K562 (cell line): ENCODE results near the gene INPP1. TPM values are rescaled to one million over a fixed set of nuclear protein-coding genes. Genes with fewer than 3 reads are reported as not detected.
A peak's percentile ranks its signal among the peaks of the same experiment; 100 is the strongest.

Experiments
- ATAC-seq: fragments of 200-7000 bp; cut with Tn5 transposase; 3 replicates; pipeline ENCODE4 v1.9.1; 2020; ENCODE audit warnings: moderate library complexity
- BruUV-seq: library from RNA; stranded (reverse); fragments of 400-500 nt; replicated peaks from 2 replicates; lab custom pipeline; 2021; lab: Mats Ljungman, UMichigan
- CTCF ChIA-PET: fragments of 300-600 bp; formaldehyde crosslinking; extraction: SDS; loops from one replicate; lab custom pipeline; 2021; ENCODE audit warnings: low intra/inter-chr PET ratio; lab: Yijun Ruan, JAX
- POLR2A ChIA-PET: fragments of 300-600, 350-650 bp; sonication (Branson Sonifier 250); formaldehyde crosslinking; extraction: SDS; loops from one replicate; lab custom pipeline; 2021; ENCODE audit warnings: antibody characterized with exemption, inconsistent platforms; lab: Yijun Ruan, JAX
- DNase-seq, 4 experiments: peaks; one replicate each; pipeline versions ENCODE4 v3.0.0 to v3.0.0-alpha.2; 2011 to 2018; ENCODE audit warnings: low spot score in 3 of 4, mixed read lengths in 3 of 4; ENCODE audit errors: extremely low read depth in 1 of 4
- FAIRE-seq: peaks from 2 replicates; lab custom pipeline; 2011; peaks lifted over from hg19 to GRCh38; lab: Jason Lieb, UNC
- H2AFZ ChIP-seq: 2 replicates; pipeline ENCODE4 v1.6.0; 2011; ENCODE audit warnings: low read depth, low read length, control low read depth, inconsistent platforms
- H3K27ac ChIP-seq: fragments of 200-600 bp; 3 replicates; pipeline ENCODE4 v1.8.0; 2011; ENCODE audit warnings: low read depth, mild to moderate bottlenecking, control low read depth, inconsistent platforms, low read length, moderate library complexity, mixed read lengths; ENCODE audit errors: extremely low read depth
- H3K27me3 ChIP-seq, 2 experiments: fragments of 300-600 bp in 1 of 2; 2 replicates in 1 of 2; 3 replicates in 1 of 2; pipeline versions ENCODE4 v1.6.0 to v1.8.0; 2011; ENCODE audit warnings: inconsistent platforms in 2 of 2, low read length in 2 of 2, mild to moderate bottlenecking in 1 of 2, mixed read lengths in 1 of 2, moderate library complexity in 1 of 2; ENCODE audit not compliant: control insufficient read depth in 2 of 2, insufficient read depth in 2 of 2
- H3K36me3 ChIP-seq: fragments of 300-600 bp; 3 replicates; pipeline ENCODE4 v1.8.0; 2011; ENCODE audit warnings: mild to moderate bottlenecking, low read length, inconsistent platforms; ENCODE audit not compliant: control insufficient read depth, insufficient read depth
- H3K4me1 ChIP-seq, 2 experiments: fragments of 200-600 bp in 1 of 2; replicated peaks in 1 of 2; 2 replicates in 1 of 2; 3 replicates in 1 of 2; pipeline versions ENCODE4 v1.5.1 to v1.8.0; 2011; ENCODE audit warnings: inconsistent platforms in 2 of 2, low read length in 2 of 2, mild to moderate bottlenecking in 1 of 2, mixed read lengths in 1 of 2, moderate library complexity in 1 of 2; ENCODE audit not compliant: control insufficient read depth in 2 of 2, insufficient read depth in 2 of 2
- H3K4me2 ChIP-seq: 2 replicates; pipeline ENCODE4 v1.6.1; 2011; ENCODE audit warnings: low read length, control low read depth, inconsistent platforms, mixed read lengths; ENCODE audit not compliant: insufficient read depth
- H3K4me3 ChIP-seq: fragments of 200-600 bp; sonication (generic), shearing (Covaris generic); 2 replicates; pipeline ENCODE4 v1.5.1; 2016; ENCODE audit warnings: control low read depth, inconsistent platforms
- H3K79me2 ChIP-seq: fragments of 200-600 bp; 3 replicates; pipeline ENCODE4 v1.8.0; 2011; ENCODE audit warnings: low read length, inconsistent platforms; ENCODE audit not compliant: control insufficient read depth, insufficient read depth
- H3K9ac ChIP-seq, 2 experiments: 2 replicates each; pipeline versions ENCODE4 v1.6.0 to v1.6.1; 2011; ENCODE audit warnings: low read depth in 2 of 2, low read length in 2 of 2, control low read depth in 1 of 2, inconsistent platforms in 1 of 2, mild to moderate bottlenecking in 1 of 2, mixed read lengths in 1 of 2; ENCODE audit not compliant: insufficient read depth in 1 of 2
- H3K9me1 ChIP-seq: one replicate; pipeline ENCODE4 v1.6.0; 2011; ENCODE audit warnings: inconsistent platforms, mild to moderate bottlenecking, low read length, moderate library complexity; ENCODE audit not compliant: control insufficient read depth, insufficient read depth
- H3K9me3 ChIP-seq: replicated peaks from 2 replicates; pipeline ENCODE4 v1.5.1; 2011; ENCODE audit warnings: low read depth, low read length, inconsistent platforms; ENCODE audit not compliant: control insufficient read depth, insufficient read depth
- H4K20me1 ChIP-seq: replicated peaks from 2 replicates; pipeline ENCODE4 v1.6.1; 2011; ENCODE audit warnings: low read length, inconsistent platforms, mixed read lengths; ENCODE audit not compliant: control insufficient read depth, insufficient read depth
- E2F1 ChIP-seq: sonication (generic); formaldehyde crosslinking; IDR thresholded peaks from 2 replicates; pipeline ENCODE4 v1.8.1; 2023; ENCODE audit warnings: mild to moderate bottlenecking, missing genetic modification reagents, moderate library complexity
- HDAC2 ChIP-seq: fragments of 450-650 bp; IDR thresholded peaks from 2 replicates; pipeline ENCODE4 v1.6.1; 2016; ENCODE audit warnings: mild to moderate bottlenecking
- HMG20A ChIP-seq: fragments of 450-650 bp; formaldehyde crosslinking; conservative IDR thresholded peaks from 2 replicates; pipeline ENCODE4 v1.4.0; 2020; ENCODE audit warnings: mild to moderate bottlenecking, mixed read lengths
- KDM1A ChIP-seq, 2 experiments: fragments of 450-650 bp; IDR thresholded peaks; 2 replicates each; pipeline ENCODE4 v1.6.1; 2016; ENCODE audit warnings: mild to moderate bottlenecking in 2 of 2
- KHSRP ChIP-seq: fragments of 450-650 bp; IDR thresholded peaks from 2 replicates; pipeline ENCODE4 v1.6.1; 2017
- MTA3 ChIP-seq: fragments of 450-650 bp; formaldehyde crosslinking; IDR thresholded peaks from 2 replicates; pipeline ENCODE4 v1.6.1; 2017; ENCODE audit warnings: mild to moderate bottlenecking, borderline replicate concordance
- MYNN ChIP-seq, 2 experiments: sonication (generic); formaldehyde crosslinking in 1 of 2; IDR thresholded peaks; 2 replicates each; pipeline versions ENCODE4 v1.5.0 to v1.6.1; 2016 to 2020; ENCODE audit warnings: antibody characterized with exemption in 1 of 2, missing genetic modification reagents in 1 of 2
- NCOA2 ChIP-seq, 2 experiments: fragments of 450-650 bp; IDR thresholded peaks; 2 replicates each; pipeline ENCODE4 v1.6.1; 2018; ENCODE audit warnings: mild to moderate bottlenecking in 2 of 2, moderate library complexity in 1 of 2; ENCODE audit not compliant: partially characterized antibody in 2 of 2
- NR4A1 ChIP-seq, 2 experiments: fragments of 250-450 bp in 1 of 2; fragments of 450-650 bp in 1 of 2; sonication (Bioruptor Pico) in 1 of 2; IDR thresholded peaks; 2 replicates each; pipeline versions ENCODE4 v1.4.0 to v1.6.1; 2016 to 2020; ENCODE audit warnings: mild to moderate bottlenecking in 2 of 2, missing compliant biosample characterization in 1 of 2, missing genetic modification characterization in 1 of 2, moderate library complexity in 1 of 2
- POU5F1 ChIP-seq: fragments of 150-350 bp; IDR thresholded peaks from 2 replicates; pipeline ENCODE4 v1.6.1; 2014; ENCODE audit warnings: borderline replicate concordance, low read length, low read depth, mild to moderate bottlenecking; ENCODE audit not compliant: partially characterized antibody
- TBL1XR1 ChIP-seq, 2 experiments: IDR thresholded peaks; 2 replicates each; pipeline ENCODE4 v1.6.1; 2012; ENCODE audit warnings: improper control_type of control experiment in 2 of 2, low read length in 2 of 2, mild to moderate bottlenecking in 1 of 2
- VEZF1 ChIP-seq: fragments of 200-800 bp; sonication (Bioruptor generic); IDR thresholded peaks from 2 replicates; pipeline ENCODE4 v1.6.1; 2017; ENCODE audit warnings: missing genetic modification characterization, missing compliant biosample characterization
- ZNF175 ChIP-seq: fragments of 200-800 bp; sonication (Bioruptor generic); IDR thresholded peaks from 2 replicates; pipeline ENCODE4 v1.6.1; 2016; ENCODE audit warnings: low read depth, mild to moderate bottlenecking, missing genetic modification characterization, missing compliant biosample characterization
- ZNF263 ChIP-seq: sonication (generic); formaldehyde crosslinking; IDR thresholded peaks from 2 replicates; pipeline ENCODE4 v1.8.0; 2022; ENCODE audit warnings: mild to moderate bottlenecking, missing genetic modification reagents, borderline replicate concordance
- ZNF354B ChIP-seq: fragments of 250-450 bp; sonication (Bioruptor Pico); IDR thresholded peaks from 2 replicates; pipeline ENCODE4 v1.4.0; 2020
- ZNF639 ChIP-seq, 2 experiments: fragments of 200-800 bp in 1 of 2; sonication (Bioruptor generic) in 1 of 2; sonication (generic) in 1 of 2; formaldehyde crosslinking in 1 of 2; IDR thresholded peaks in 1 of 2; conservative IDR thresholded peaks in 1 of 2; 2 replicates each; pipeline versions ENCODE4 v1.5.0 to v1.6.1; 2016 to 2020; ENCODE audit warnings: missing compliant biosample characterization in 1 of 2, missing genetic modification characterization in 1 of 2, missing genetic modification reagents in 1 of 2
- WGBS: fragments of 100-300 bp; shearing (Covaris generic); methylation state at CpG from one replicate; pipeline ENCODE4 v1.1.6; 2016; ENCODE audit warnings: low coverage, mixed read lengths; ENCODE audit not compliant: insufficient coverage; ENCODE audit errors: missing lambda C conversion rate; 5-methylcytosine and 5-hydroxymethylcytosine counted together
- in situ Hi-C: fragments of 300-500 bp; cut with MboI; formaldehyde crosslinking; loops from 4 replicates; pipeline ENCODE4 v1.15.0; 2018; ENCODE audit warnings: inconsistent platforms, mixed read lengths
- intact Hi-C: fragments of 100-400 bp; cut with micrococcal nuclease; formaldehyde crosslinking; loops from 2 replicates; pipeline ENCODE4 v1.14.2; 2022
- polyA plus RNA-seq, 8 experiments: library from polyadenylated mRNA; depleted of rRNA in 4 of 8; stranded (reverse) in 5 of 8; unstranded in 3 of 8; fragments of >200 nt; fragmentation: Nextera tagmentation in 2 of 8; fragmentation: Illumina TruSeq in 1 of 8; extraction: Ambion mirVana in 2 of 8; extraction: Trizol in 1 of 8; gene quantifications; 2 replicates each; pipeline versions ENCODE4 v1.2.1 to v1.2.3, GENCODE V29; 2011 to 2014; ENCODE audit warnings: inconsistent platforms in 1 of 8, missing spikeins in 1 of 8
- total RNA-seq, 7 experiments: library from RNA; depleted of rRNA in 6 of 7; stranded (reverse); fragments of >200 nt in 6 of 7; fragmentation: Illumina TruSeq in 2 of 7; extraction: Trizol in 2 of 7; gene quantifications; 2 replicates each; pipeline versions ENCODE4 v1.2.1 to v1.2.3, GENCODE V29; 2011 to 2021; ENCODE audit warnings: low replicate concordance in 1 of 7

INPP1 gene
- total and polyA plus RNA-seq, 9 of the 15 experiments (the other 6 are each of a cell fraction or from before 2014, with no cell fraction given) = 3.7 to 11.8 (median 6.5) TPM

- ATAC-seq = peak; percentile 76
- Histone ChIP-seq H3K4me3 (no peak overlapping the region), H3K79me2 (no peaks in the 10 kb centered on the region), H2AFZ (peak overlapping the region; percentile 81), H3K9me1 (no peaks in the 10 kb centered on the region), H3K27me3 (no peaks in the 10 kb centered on the region), H3K4me1 (peaks cover 0 to 43% of the 10 kb centered on the region in 2 experiments; a peak in 3 of 5 replicates), H3K36me3 (no peaks in the 10 kb centered on the region), H3K27ac (peak overlapping the region; percentile 57), H3K9me3 (no peaks in the 10 kb centered on the region), H3K4me2 (peak overlapping the region; percentile 45), H4K20me1 (no peaks in the 10 kb centered on the region), H3K9ac (peak overlapping the region; percentile 49 to 54; a peak in 3 of 4 replicates)
- DNase-seq = peak; percentile 22 to 77 (median 44)
- in situ Hi-C loops = no loop called here
- peak; percentile 92 for FAIRE-seq
- BruUV-seq = no TSS peak
- ChIA-PET CTCF (no interaction called here), POLR2A (interaction anchor here (0.7 to 1.1 kb wide), 2 partner anchors 8 to 56 kb away, joined by 3 to 4 read pairs; no protein-coding TSS in a partner anchor)
- intact Hi-C loops = loop anchor here (2.0 kb wide), 1 partner anchor 18 kb away; no protein-coding TSS in a partner anchor
- WGBS = 6% methylated on average over 8 of the region's 8 CpGs
- no peak for TF ChIP-seq E2F1
- TF ChIP-seq HMG20A (CRISPR knock-in tag) = no peak
- peak; percentile 32 for TF ChIP-seq HDAC2
- no peak for TF ChIP-seq KHSRP
- peak; percentile 78; the same call in 1 of the 2 replicates for TF ChIP-seq ZNF175 (CRISPR knock-in tag)
- TF ChIP-seq NCOA2 (IDR thresholded peaks at IDR 0.05; ENCODE audit: partially characterized antibody in 2 of 2) = no peak
- TF ChIP-seq ZNF263 (CRISPR knock-in tag) = no peak; the same call in 1 of the 2 replicates
- TF ChIP-seq NR4A1 (CRISPR knock-in tag; IDR thresholded peaks at IDR 0.05) = no peak
- TF ChIP-seq NR4A1 (tag; IDR thresholded peaks at IDR 0.05) = peak; percentile 74
- peak; percentile 42 for TF ChIP-seq VEZF1
- no peak for TF ChIP-seq POU5F1
- peak; percentile 54 to 62; a peak in 3 of 4 replicates for TF ChIP-seq KDM1A (IDR thresholded peaks at IDR 0.05)
- TF ChIP-seq ZNF354B (CRISPR knock-in tag) = no peak
- TF ChIP-seq TBL1XR1 (IDR thresholded peaks at IDR 0.05; ENCODE audit: low read length in 2 of 2) = peak in 1 of 2 experiments; percentile 81; a peak in 2 of 4 replicates
- 0 out of 2 replicates have a peak, but pooled peaks have one; percentile 31 for TF ChIP-seq MTA3
- TF ChIP-seq MYNN (IDR thresholded peaks at IDR 0.05) = peak; percentile 34; the same call in 1 of the 2 replicates
- TF ChIP-seq MYNN (CRISPR knock-in tag; IDR thresholded peaks at IDR 0.05) = no peak
- peak in 1 of 2 experiments; percentile 49; a peak in 2 of 4 replicates for TF ChIP-seq ZNF639 (CRISPR knock-in tag; conservative IDR thresholded peaks at IDR 0.05 in 1 of 2, IDR thresholded peaks at IDR 0.05 in 1 of 2)
Measured at GRCh38 chr2:190352668-190353536, 9.5 kb downstream of the INPP1 start.
